GM19455 (cell line): Measurements from ENCODE around the gene CLC.
"Not testable (repeated sequence)": the region's sequence is repeated elsewhere in the genome, so short reads cannot be mapped to it uniquely, and the experiment has no call there.

Experiments used
- ATAC-seq: cut with Tn5 transposase; IDR thresholded peaks from one replicate; pipeline ENCODE4 v1.9.1; 2021; ENCODE audit not compliant: unreplicated experiment

CLC gene

DNA sequence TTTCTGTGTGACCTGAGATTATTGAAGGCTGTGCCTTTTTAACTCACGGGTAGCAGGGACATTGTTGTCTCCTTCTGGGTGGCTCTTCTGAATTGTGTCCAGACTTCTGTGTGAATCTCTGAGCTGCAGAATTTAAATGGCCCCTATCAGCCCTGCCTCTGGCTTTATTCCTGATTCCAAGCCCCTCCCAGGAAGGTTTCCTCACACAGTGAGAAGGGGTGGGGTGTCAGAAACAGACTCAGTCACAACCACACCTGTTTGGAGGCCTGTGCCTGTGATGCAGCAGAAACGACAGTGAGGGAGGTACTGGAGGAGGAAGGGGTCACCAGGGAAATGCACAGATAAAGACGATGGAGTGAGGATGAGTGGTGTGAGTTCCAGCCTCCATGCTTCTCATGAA lies at the start of gene CLC:
TSS of gene CLC (minus strand) at position 139 of the 400 bp plus-strand sequence. CDS start at position 62, 77 bp downstream.
- ATAC-seq = no peak

DNA sequence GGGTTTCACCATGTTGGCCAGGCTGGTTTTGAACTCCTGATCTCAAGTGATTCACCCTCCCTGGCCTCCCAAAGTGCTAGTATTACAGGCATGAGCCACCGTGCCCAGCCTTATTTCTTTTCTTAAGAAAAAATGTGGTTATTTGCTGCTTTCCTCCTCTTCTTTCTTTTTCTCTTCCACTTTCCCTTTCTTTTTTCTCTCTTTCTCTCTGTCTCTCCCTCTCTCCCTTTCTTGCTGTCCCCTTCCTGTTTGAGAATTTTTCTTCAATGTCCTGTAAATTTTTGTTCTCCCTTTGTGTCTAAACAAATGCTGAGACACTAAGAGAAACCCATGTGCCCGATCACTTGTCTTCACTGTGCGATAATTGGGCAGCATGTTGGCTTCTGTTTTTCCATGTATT lies 43.1 kb upstream of the CLC start:
- no peak for ATAC-seq

DNA sequence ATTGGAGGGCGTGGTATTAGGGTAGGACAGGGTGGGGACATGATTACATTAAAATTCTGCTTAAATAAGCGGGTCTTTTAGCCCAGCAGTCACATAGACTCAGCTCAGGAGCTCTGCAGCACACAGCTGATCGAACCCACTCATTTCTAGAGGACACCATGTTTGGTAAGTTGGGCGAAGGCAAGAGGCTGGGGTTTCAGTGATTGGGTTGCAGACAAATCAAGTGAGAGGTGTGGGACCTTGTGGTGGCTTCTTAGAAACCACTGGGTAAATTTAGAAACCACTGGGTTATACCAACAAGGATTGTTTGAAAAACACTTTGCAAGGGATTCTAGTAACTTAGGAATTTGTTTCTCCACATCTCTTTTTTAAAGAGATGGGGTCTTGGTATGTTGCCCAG lies 40.9 kb upstream of the CLC start, which contains the start of gene LEUTX:
TSS of gene LEUTX (plus strand) at position 92 of the 400 bp plus-strand sequence. CDS start at position 159, 67 bp downstream.
- no peak for ATAC-seq

DNA sequence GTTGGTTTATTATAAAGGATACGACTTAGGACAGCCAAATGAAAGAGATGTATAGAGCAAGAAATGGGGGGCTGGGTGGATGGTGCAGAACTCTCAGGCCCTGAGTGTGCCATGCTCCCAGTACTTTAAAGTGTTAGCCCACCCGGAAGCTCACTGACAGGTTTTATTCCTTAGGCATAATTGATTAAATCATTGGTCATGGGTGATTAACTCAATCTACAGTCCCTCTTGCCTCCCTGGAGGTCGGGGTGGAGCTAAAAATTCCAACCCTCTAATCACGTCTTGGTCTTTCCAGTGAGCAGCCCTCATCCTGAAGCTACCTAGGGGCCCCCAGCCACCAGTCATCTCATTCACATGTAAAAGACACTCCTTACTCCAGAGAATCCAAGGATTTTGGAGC lies 31.0 kb upstream of the CLC start:
- no peak for ATAC-seq

DNA sequence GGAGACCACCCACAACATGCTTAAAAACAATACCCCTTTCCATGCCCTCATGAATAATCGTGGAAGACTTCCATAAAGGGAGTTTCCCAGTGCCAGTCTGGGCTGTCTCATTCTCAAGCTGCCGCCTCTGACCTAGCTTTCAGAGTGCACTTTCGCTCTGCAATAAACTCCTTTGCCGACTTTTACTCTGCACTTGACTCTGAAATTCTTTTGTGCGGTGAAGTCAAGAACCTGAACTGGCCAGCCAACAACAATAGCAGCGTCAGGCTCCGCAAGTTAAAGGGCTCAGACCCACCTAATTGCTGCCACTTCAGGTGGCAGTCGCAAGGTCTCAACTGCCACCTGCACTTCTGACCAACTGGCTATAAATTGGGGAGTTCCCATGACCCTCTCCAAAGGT lies 30.5 kb upstream of the CLC start:
- ATAC-seq = no peak

DNA sequence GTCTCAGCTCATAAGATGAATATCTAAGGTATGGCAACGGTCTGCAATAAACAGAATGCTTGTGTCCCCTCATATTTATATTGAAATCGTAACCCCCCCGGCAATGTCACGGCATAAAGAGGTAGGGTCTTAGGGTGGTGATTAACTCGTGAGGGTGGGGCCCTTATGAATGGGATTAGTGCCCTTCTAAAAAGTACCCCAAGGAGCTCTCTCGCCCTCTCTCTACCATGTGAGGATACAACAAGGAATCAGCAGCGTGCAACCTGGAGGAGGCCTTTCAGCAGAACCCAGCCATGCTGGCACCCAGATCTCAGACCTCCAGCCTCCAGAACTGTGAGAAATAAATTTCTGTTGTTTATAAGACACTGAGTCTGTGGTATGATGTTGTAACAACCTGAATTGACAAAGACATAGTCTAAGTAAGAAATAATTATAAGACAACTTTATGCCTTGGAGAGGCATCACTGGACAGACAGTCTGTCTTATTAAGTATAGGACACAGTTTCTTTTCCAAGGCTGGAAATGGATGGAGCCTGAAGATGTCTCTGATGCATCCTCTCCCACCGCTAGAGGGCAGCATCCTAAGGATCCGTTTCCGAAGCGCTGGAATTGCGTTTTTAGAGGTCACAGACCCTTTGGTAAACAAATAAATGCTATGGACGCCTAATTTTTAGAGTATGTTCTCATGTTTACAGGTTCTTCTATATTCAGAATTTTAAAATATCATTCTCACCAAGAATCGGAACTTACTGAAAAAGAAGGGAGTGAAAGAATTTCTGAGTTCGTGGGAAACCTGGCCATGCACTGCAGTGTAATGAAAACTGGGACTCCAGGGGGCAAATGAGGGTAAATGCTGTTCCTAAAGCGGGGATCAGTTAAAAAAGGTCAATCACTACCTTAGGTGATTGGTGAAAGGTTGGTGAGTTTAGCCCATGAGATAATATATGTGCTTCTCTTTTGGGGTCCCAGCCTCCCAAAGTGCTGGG lies 27.6 kb upstream of the CLC start:
- ATAC-seq = no peak

DNA sequence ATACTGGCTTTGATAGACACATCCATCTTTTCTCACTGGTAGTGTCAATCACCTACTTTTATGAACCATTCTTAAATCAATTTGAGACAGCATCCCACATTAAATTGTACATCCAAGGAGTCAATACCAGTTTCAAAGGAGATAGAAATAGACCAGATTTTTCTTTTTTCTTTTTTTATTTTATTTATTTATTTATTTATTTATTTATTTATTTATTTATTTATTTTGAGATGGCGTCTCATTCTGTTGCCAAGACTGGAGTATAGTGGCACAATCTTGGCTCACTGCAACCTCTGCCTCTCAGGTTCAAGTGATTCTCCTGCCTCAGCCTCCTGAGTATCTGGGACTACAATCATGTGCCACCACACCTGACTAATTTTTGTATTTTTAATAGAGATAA lies 24.0 kb upstream of the CLC start:
- ATAC-seq = not testable (repeated sequence)

DNA sequence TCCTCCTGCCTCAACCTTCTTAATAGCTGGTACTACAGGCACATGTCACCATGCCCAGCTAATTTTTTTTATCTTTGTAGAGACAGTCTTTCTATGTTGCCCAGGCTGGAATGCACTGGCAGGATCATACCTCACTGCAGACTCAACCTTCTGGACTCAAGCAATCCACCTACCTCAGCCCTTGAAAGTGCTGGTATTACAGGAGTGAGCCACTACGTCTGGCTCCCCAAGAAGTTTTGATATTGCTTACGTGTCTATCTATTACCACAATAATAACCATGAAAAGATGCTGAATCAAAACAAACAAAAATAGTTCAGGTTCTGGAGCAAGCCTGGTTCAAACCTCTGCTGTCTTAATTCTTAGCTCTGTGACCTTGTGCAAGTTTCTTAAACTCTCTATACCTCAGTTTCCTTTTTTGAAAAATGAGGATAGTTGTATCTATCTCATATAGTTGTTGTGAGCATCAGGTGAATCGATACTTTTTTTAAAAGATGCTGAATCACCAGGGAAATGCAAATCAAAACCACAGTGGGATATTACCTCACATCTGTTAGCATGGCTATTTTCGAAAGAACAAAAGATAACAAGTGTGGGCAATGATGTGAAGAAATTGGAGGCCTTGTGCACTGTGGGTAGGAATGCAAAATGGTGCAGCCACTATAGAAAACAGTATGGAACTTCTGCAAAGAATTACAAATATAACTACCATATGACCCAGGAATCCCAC lies 21.8 kb upstream of the CLC start:
- ATAC-seq = no peak

DNA sequence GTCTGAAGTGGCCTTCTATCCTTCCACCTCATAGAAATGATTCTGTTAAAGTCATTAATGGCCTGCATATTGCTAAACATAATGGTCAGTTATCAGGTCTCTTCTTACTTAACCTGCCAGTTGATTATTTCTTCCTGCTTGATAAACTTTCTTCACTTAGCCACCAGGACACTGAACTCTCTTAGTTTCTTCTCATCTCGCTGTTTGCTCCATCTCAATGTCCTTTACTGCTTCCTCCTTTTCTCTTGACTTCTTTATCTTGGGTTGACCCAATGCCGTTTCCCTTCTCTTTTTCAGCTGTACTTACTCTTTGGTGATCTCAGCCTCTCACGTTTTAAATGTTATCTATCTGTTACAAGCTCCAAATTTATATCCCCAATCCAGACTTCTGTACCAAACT lies 17.1 kb upstream of the CLC start:
- no peak for ATAC-seq

DNA sequence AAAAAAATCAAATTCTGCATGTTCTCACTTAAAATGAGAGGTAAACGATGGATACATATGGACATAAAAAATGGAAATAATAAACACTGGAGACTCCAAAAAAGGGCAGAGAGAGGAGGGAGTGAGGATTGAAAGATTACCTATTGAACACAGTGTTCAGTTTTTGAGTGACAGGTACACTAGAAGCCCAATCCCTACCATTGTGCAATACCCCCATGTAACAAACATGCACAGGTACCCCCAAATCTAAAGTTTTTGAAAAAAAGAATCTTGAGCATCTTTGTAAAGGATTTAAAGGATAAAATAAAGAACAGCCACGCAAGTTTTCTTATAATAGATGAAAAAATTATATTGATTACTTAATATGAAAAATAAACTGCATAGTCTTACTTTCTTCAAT lies 16.7 kb upstream of the CLC start:
- no peak for ATAC-seq

DNA sequence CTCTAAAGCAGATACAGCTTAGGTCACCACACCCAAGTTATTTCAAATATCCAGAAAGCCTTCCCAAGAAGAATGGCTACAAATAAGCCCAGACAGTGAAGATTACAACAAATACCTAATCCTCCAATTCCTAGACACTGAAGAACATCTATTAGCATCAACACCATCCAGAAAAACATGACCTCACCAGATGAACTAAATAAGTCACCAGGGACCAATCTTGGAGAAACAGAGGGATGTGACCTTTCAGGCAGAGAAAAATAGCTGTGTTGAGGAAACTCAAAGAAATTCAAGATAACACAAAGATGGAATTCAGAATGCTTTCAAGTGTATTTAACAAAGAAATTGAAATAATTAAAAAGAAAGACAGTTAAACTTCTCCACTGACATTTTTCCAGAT lies 15.0 kb upstream of the CLC start:
- ATAC-seq = no peak

DNA sequence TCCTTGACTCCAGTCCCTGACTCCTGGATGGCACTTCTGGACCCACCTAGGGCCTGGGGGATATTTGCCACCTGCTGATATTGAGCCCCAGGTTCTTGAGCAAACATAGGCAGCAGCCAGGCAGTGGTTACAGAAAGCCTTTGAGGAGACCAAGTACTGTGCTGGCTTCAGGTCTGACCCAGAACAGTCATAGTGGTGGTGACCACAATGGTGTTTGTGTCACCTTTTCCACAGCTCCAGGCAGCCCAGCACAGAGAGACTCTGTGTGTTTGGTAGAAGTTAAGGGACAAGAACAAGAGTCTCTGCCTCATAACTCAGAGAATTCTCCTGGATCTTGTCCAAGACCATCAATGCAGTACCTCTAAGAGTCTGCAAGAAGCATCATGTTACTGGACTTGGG lies 14.6 kb upstream of the CLC start:
- no peak for ATAC-seq

DNA sequence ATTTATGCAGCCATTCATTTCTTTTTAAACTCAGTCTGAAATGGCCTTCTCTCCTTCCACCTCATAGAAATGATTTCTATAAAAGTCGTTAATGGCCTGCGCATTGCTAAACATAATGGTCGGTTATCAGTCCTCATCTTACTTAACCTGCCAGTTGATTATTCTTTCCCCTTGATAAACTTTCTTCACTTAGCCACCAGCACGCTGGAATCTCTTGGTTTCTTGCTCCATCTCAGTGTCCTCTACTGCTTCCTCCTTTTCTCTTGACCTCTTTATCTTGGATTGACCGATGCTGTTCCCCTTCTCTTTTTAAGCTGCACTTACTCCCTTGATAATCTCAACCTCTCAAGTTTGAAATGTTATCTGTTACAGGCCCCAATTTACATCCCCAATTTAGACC lies 12.2 kb upstream of the CLC start:
- no peak for ATAC-seq

DNA sequence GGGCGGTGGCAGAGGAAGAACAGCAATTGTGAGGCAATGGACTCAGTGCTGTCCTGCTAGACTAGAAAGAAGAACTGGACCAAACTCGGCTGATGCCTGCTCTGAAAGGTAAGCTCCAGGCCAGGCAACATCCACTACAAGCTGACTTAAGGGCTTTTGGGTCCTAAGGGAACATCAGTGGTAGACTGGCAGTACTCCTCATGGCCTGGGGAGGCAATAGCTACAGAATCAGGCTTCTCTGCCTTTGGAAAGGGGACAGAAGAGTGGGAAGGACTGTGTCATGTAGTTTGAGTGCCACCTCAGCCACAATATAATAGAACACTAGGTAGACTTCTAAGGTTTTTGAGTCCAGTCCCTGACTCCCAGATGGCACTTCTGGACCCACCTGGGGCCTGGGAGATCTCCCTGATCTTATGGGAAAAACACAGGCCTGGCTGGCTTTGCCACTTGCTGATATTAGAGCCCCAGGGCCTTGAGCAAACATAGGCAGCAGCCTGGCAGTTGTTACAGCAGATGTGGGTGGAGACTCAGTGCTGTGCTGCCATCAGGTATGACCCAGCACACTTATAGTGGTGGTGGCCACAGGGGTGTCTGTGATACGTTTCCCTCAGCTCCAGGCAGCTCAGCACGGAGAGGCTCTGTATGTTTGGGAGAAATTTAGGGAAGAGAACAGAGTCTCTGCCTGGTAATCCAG lies 9.2 kb upstream of the CLC start:
- no peak for ATAC-seq

DNA sequence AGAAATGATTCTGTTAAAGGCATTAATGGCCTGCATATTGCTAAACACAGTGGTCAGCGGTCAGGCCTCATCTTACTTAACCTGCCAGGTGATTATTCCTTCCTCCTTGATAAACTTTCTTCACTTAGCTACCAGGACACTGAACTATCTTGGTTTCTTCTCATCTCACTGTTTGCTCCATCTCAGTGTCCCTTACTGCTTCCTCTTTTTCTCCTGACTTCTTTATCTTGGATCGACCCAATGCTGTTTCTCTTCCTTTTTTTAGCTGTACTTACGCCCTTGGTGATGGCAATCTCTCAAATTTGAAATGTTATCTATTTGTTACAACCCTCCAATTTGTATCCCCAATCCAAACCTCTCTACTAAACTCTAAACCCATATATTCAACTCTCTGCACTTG lies 7.8 kb upstream of the CLC start:
- no peak for ATAC-seq

DNA sequence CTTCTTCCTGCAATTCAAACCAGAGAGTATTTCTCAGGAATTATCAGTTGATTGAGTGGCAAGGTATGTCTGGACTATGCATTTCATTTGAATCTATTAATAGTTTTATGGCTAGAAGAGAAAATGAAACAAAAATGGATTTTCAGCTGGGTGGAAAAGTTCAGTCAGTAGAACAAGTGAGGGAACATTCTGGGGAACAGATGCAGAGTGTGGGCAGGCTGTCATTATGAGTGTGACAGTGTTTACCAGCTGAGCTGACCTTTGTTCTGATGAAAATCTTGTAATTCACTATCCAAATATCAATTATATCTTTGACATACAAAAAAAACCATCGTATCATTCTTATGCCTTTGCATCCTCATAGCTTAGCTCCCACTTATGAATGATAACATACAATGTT lies 2.6 kb upstream of the CLC start:
- no peak for ATAC-seq

DNA sequence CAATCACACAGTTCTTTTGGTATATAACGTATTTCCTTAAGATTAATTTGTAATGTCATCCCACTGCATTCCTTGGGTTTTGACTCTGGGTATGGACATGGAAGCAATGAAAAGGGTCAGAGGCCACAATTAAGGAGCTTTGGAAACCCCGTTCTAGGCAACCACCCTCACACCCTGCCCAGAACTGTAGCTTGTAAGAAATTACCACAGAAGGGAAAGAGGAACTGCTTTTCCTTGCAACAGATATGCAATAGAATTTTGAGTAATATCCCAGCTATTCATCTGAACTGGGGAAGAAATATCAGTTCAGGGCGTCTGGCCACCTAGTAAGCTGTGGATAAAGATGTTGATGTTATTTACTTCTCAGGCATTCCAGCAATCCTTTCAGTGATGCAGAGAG lies 985 bp upstream of the CLC start:
- ATAC-seq = no peak

DNA sequence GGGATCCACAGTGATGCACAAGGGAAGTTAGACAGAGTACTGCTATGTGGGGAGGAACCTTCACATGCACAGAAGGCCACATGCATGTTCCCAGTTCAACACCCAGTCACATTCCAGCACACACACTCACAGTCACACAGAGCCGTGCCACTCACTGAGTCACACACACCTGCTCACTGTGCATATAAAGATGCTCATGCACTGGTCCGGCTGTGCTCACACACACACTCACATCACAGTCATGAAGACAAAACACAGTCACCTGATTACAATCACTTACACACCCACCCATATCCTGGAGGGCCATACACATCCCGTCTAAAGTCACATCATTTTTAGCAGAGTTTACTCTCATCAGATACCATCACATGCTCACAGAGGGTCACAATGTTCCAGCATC lies 478 bp downstream of the CLC start:
- ATAC-seq = no peak

DNA sequence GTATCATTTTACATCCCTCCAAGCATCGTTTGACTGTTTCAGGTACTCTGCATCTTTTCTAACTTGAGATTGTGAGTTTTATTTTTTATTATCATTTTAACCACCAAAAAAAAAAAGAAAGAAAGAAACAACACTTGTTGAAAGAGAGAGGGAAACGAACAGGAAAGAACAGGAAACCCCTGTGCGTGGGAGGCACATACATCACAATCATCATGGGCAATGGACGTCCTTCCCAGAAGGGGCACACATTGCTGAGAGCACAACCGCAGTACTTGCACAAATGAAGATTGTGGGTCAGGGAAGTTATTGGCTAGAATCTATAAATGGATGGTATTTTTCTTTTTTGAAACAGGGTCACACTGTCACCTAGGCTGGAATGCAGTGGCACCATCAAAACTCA lies 1.7 kb downstream of the CLC start:
- no peak for ATAC-seq

DNA sequence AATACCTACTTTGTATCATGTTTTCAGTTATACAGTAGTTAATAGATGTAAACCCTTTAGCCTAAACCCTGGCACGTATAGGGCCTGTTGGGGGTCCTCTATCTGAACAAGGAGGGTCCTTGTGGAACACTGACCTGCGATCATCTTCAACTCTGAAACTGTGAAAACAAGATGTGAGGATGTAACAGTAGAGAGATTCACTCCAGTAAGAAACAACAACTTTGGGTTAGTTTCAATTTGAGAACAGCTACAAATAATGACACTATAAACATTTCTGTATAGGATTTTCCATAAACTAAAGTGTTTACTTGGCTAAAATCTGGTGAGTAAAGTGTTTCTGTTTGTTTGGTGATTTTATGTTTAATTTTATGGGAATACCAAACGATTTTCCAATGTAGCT lies 2.1 kb downstream of the CLC start:
- ATAC-seq = no peak

DNA sequence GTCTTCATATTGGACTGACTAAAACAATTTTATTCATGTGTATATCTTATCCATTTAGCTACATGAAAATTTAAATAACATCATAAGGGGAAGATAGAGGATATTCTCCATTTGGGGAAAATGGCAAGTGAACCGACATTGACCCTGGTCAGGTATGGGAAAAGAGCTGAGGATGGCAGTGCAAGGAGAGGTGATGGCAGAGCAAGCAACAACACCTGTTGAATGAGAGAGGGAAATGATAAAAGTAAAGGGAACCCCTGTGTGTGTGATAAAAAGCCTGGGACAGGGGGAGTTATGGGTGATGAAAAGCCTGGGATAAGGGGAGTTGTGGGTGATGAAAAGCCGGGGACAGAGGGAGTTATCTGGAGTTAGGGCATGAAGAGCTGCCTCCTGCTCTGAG lies 4.0 kb downstream of the CLC start:
- no peak for ATAC-seq

DNA sequence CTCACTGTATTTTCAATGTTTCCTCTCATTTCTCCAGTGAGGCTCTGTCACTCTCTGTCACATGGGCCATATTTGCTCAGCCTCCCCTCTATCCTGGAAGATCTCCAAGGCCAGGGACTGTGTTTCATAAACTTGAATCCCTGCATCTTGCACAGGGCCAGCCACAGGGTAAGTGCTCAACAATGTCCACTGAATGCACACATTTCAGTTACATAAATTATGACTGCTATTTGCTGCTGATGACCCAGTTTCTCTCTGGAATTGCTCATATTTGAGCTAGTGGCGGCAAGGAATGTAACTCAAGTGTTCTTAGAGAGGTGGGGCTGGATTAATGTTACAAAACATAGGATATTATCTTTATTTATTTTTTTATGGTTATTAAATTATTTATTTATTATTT lies 6.1 kb downstream of the CLC start:
- no peak for ATAC-seq
